HG02588 (cell line): Measurements from ENCODE around the gene FREM2.

Experiments used
- ATAC-seq: cut with Tn5 transposase; IDR thresholded peaks from one replicate; pipeline ENCODE4 v1.9.1; 2021; ENCODE audit warnings: mild to moderate bottlenecking, moderate library complexity; ENCODE audit not compliant: unreplicated experiment

The FREM2 gene

DNA sequence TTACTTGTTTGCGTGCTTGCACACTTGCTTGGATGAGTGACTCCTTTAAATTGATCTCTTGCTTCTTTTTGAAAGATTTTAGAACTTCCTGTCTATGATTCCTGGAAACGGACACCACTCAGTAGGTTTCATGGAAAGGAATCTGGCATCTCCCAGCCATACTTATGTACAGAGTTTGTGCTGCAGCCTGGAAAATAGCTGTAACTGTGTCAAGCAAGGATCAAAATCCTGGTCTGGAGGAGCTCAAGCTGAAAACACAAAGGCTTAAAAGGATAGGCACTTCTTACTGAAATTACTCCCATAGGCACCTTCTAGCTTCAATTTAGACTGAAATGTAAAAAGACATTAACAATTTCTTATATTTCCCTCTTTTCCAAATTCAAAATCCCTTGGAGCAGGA, 1.4 kb upstream of the FREM2 start:
- ATAC-seq, result no peak

DNA sequence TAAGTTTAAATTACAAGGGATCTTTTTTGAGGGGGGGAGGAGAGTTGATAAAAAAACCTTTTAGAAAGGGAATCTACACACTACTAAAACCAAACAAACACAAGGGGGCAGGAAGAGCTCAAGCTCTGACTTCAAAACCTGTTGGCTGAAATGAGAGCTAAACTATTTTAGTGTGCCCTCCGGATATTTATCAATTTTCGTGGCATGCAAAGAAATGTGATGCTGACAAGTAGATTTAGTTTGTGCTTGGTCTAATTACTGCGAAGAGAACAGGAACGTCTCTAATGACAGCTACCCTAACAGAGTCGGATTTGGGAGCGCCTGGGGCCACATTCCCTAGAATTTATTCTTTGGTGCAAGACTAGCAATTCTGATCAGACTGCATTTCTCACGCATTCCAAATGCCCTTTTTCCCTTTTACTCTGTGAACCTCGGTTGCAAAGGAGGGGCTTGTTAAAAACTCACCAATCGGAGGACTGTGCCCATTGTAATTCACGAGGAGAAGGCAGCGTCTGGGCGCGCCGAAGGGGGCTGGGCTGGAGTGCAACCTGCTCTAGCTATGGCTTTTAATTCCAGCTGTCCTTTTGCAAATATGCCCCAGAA, 802 bp upstream of the FREM2 start:
- ATAC-seq, result no peak

DNA sequence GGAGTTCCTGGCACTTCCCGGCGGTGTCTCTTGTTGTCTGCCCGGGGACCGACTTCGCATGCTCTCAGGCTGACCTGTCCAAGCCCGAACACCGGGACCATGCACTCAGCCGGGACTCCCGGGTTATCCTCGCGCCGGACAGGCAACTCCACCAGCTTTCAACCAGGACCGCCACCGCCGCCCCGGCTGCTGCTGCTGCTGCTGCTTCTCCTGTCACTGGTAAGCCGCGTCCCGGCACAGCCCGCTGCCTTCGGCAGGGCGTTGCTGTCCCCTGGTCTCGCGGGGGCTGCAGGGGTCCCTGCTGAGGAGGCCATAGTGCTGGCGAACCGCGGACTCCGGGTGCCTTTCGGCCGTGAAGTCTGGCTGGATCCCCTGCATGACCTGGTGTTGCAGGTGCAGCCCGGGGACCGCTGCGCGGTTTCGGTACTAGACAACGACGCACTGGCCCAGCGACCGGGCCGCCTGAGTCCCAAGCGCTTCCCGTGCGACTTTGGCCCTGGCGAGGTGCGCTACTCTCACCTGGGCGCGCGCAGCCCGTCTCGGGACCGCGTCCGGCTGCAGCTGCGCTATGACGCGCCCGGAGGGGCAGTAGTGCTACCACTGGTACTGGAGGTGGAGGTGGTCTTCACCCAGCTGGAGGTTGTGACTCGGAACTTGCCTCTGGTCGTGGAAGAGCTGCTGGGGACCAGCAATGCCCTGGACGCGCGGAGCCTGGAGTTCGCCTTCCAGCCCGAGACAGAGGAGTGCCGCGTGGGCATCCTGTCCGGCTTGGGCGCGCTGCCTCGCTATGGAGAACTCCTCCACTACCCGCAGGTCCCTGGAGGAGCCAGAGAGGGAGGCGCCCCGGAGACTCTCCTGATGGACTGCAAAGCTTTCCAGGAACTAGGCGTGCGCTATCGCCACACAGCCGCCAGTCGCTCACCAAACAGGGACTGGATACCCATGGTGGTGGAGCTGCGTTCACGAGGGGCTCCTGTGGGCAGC, 661 bp downstream of the FREM2 start:
- no peak for ATAC-seq

DNA sequence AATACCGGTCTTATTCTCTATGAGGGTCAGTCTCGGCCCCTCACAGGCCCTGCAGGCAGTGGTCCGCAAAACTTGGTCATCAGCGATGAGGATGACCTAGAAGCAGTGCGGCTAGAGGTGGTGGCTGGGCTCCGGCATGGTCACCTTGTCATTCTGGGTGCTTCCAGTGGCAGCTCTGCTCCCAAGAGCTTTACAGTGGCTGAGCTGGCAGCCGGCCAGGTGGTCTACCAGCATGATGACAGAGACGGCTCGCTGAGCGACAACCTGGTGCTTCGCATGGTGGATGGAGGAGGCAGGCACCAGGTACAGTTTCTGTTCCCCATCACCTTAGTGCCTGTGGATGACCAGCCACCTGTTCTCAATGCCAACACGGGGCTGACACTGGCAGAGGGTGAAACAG, 1.8 kb downstream of the FREM2 start:
- ATAC-seq, result no peak

DNA sequence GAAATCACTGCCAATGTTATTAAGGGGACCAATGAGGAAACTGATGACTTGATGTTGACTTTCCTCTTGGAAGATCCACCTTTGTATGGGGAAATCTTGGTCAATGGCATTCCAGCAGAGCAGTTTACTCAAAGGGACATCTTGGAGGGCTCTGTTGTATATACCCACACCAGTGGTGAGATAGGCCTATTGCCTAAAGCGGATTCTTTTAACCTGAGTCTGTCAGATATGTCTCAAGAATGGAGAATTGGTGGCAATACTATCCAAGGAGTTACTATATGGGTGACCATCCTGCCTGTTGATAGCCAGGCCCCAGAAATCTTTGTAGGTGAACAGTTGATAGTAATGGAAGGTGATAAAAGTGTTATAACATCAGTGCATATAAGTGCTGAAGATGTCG, 3.4 kb downstream of the FREM2 start:
- ATAC-seq, result no peak

DNA sequence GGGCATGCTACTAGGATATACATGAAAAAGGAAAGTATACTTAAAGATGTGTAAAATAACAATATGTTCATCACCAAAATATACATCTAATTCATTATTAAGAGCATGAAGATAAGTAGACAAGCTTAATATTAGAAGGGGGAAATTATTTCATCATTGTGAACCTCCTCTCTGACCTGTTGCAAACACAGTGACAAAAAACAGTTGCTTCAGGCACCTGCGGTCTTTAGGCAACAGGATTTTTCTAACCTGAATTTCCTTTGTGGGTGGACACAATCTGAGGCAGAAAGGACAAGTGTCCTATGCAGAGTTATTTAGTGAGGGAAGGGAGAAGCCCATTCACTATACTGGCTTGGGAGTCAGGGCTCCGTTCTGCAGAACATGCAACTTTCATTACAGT, 6.3 kb downstream of the FREM2 start:
- no peak for ATAC-seq

DNA sequence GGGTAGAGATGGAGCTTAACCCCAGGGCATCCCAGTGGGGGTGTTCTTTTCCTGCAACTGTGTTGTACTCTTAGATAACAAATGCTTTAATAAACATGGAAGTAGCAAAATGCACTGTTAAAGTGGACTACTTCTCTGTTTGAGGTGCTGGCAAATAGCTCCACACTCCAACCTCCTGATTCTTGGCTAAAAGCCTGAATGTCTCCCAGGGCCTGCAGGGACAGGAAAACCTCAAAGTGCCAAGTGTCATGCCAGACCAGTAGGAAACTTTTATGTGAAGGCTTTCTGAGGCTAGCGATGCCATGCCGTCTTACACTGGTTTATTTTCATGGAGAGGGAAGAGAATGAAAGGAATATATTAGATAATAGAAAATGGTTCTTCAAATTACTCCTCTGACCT, 6.8 kb downstream of the FREM2 start:
- no peak for ATAC-seq

DNA sequence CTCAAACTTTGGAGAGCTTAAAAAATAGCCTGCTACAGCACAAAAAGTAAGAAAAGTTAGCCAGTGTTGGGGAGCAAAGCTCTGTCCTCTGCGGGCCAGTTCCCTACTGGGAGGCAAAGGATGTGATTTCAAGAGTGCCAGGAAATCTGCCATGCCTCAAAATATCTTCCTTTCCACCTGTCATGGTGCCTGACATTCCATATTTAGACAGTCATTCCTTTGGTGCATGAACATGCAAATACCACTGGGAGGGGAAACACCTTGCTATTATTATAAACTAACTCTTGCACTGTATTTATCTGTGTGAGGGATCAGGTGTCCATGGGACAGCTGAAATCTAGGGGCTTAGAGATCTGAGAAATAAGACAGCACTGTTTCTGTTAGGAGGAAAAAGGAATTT, 10.3 kb downstream of the FREM2 start:
- ATAC-seq, result no peak

DNA sequence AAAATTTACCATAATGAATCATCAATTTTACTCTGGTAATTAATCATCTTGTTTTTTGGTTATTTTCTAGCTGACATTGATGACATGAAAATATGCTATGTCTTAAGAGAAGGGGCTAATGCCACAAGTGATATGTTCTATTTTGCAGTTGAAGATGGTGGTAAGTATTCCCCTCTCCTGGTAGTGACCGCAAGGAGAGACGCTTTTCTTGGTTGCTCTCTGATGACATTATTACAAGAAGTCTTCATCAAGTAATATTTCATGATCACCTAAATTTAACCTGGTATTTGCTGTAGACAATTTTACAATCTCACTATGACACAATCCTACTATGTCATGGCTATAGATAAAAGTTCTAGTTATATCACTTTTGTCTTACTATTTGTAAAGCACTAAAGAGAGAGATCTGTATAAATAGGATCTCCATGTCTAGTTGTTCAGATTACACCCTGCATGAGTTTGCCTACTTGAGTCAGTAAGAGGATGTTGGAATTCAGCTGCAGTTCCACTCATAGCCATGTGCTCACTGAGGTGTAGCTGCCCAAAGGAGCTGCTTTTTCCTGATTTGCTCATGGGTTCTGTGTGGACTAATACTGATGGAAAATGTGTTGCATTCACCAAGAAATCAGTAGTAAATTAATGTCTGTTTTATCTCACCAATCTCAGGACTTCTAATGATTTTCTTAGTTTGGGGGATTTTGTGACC, 10.9 kb downstream of the FREM2 start:
- no peak for ATAC-seq

DNA sequence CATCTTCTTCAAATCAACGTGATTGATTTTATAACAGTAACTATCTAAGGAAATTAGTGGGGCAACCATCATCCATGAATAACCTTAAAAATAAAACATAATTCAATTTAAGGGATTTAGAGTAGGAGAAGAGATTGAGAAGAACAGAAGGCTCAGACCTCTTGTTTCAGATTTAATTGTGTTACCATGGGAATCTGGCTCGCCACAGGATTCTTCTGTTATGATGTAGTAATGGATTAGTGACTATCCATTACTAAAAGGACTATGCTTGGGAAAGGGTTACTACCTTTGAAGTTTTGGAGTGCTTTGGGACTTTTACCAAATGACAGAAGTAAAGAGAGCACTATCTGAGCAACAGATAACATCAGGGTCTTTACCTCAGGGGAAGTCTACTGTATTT, 13.2 kb downstream of the FREM2 start:
- ATAC-seq, result no peak

DNA sequence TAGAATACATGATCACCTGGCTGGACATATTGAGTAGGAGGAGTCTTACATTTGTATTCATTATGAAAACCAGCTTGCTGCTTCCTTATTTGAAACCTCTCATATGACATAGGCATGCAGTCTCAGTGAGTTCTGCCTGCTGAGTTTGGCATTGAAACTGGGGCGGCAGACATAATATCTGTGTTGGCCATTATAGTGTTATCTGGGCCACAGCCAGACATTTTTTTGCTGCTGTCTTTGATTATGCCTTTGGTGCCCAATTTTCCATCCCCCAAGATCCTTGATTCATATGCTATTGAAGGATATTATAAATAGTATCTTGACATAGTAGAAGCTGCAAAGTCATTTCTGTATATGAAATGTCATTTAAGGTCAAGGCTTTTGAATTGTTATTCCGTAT, 15.8 kb downstream of the FREM2 start:
- no peak for ATAC-seq

DNA sequence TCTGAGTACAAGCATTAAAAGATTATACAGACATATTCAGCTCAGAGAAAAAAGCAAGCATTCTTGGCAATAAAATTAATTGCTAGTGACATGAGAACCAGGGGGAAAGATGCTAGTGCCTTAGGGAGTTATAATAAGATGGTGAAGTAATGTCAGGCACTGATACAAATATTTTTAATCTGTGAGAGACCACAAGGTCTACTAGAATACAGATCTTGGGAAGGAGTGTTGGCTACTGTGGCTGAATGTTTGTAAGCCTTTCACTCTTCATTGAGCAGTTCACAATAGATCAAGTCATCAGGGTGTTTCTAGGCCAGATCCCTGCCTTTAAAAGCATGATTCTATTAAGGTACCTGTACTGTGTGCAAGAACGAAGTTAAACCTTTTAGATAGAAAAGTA, 16.4 kb downstream of the FREM2 start:
- ATAC-seq, result no peak

DNA sequence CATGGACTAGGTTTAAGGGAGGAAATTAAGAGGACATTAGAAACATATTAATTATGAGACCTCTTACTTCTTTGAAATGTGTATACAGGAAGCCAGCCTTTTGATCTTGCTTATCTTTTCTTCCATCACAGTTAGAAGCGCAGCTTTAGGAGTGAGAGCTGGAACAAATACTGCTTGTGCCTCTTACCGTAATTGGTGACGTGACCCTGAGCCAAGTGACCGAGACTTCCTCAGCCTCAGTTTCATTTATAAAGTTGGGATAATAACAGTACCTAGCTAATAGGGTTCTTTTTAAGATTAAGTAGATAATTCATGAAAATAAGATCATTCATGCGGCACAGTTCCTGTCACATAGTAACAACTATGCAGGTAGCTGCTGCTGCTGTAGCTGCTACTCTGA, 18.5 kb downstream of the FREM2 start:
- ATAC-seq, result no peak

DNA sequence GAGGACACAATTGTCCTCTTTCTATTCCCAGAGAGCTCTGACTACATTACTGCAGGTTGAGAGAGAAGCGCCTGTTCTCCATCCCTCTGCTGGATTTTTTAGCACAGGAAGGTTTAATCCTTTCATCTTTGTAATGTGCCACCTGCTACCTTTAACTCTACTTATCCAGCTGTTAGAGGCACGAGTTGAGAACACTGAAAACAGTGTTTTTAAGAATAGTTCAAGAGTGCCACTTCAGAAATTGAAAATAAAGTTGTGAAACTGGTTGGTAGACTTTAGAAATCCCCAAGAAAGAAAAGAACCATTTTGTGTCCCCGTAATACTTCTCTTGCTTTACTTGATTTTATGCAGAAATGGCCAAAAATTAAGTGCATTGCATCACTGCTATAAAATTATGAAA, 20.6 kb downstream of the FREM2 start:
- no peak for ATAC-seq

DNA sequence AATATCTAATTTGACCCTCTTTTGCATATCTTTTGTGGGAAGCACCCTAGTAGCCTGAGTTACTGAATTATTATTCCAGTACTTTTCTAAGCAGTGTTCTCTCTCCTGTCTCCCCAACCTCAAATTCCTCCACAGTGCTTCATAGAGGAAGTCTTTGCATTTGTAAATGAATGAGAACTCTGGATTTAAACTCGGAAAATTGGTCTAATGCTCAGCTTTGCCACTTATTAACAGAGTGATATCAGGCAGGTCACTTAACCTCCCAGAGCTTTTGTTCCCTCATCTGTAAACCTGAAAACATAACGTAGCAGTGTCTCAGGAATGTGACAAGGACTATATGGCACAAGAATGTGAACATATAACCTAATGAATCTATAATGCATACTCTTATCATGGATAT, 26.2 kb downstream of the FREM2 start:
- ATAC-seq, result no peak

DNA sequence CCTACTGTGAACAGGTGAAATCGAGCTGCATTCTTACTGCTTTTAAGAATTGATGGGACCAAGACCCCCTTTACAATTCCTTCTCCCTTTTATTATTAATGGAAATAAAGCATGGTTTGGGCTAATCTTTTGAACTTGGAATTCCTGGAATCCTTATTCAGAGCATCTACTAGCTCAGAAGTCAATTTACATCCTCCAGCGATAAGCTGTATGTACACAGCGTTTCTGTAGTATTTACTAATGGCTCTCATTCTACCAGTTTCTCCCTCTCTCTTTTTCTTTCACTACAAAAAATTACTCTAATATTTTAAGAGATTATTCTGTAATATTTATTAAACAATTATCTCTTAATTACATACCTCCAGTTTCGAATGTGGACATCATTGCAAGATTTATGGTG, 31.5 kb downstream of the FREM2 start:
- ATAC-seq, result no peak

DNA sequence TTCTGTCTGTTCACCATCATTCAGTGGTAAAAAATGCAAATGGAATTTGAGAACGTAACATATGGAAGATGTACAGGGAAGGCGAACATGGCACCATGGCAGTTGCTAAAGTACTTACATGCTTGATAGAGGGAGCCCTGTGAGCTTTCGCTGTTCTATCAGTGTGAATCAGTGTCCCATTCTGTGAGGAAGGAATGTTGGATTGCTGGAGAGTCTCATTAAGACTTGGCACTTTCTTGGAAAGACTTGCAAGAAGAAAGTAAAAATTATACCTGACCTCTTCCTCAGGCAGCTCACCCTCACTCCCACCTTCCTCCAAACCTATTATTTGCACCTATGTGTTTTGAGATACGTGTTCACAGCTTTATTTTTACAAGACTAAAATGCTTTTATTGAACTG, 43.5 kb downstream of the FREM2 start:
- no peak for ATAC-seq

DNA sequence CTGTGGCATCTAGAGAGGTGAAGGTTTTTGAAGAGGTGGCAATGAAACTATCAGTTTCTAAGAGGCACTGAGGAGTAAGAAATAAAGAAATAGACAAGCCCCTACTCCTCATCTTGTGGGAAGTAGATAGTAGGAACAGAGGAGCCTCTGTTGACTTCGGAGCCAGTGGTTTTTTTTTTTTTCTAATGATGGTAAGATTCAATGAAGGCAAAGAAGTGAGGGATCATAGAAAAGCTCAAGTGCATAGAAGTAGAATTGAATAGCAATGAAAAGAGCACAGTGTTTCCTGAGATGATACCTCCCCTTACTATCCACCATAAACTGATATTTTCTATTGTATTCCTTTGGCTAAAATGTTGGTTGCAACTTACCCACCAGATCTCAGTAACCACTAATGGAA, 46.3 kb downstream of the FREM2 start:
- ATAC-seq, result no peak

DNA sequence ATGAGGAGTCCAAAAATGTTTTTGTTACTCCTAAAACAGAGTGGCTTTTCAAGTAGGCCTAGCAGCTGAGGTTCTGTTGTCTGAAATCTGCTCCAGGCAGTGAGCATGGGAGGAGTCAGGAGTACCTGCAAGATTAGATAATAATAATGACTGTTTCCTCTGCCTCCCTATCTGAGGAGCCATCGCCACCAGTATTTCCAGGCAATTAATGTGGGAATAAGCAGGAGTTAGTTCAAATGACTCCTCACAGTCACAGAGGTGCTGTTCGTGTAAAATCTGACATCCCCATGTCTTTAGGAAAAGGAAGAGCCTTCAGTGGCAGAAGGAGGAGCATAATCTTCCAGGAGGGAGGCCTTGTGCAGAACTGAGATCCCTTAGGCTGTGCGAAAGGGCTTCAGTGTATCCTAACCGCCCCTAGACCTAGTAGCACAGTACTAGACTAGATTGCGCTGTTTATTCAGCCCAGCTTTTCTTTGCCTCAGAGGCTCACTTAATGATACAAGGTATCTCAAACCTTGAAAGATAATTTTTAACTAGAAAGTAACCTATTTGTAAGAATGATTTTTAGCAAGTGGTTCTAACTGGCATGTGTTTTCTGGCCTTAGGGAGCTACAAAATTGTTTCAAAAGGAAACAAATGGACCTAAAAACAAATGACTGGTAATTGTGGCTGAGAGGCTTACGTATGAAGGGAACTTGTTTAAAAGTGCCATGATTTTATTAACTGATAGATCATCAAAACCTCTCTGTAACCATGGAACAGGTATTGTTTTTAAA, 49.0 kb downstream of the FREM2 start:
- no peak for ATAC-seq

DNA sequence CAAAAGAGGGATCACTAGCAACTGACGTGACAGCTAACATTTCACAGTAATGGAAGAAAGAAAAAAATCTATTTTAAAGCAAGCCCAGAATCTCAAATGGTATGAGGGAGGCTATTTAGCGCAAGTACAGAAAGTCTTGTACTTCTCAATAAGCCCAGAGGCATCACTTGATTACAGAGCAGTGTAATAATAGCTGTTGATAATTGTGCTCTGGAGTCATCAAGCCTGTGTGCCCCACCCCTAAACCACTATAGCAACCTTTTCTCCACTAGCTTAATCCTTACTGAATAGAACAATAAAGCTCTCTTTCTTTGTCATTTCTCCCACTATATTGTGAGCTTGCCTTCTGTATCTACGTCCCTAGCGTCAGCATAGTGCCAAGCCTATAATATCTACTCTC, 56.6 kb downstream of the FREM2 start:
- ATAC-seq, result no peak

DNA sequence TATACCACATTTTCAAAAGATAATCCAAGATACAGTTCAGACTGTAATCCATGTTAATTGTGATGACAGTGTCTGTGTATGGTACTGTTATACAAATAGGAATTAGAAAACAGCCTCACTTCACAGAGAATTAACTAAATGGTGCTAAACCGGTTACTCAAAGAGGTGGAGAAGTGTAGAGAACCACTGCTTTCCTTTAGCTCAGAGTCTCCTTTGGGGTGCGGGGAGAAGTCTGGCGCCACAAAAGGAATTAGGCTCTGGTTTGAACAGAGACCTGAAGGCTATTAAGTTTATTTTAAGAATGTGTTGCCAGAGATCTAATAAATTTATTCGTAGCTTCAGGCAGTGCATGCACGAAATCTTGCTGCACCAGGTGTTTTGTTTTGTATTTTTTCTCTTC, 65.8 kb downstream of the FREM2 start:
- ATAC-seq, result no peak
